ENCODE data around the gene ETV1. TPM values are rescaled to one million over a fixed set of nuclear protein-coding genes. Genes with fewer than 3 reads are reported as not detected.

ETV1 gene
- total RNA-seq, 5 donors from 2014 or later (not counting 1 experiment from before 2014, with no cell fraction given) = 0.26 to 0.58 (median 0.38) TPM; not detected in 1

DNA sequence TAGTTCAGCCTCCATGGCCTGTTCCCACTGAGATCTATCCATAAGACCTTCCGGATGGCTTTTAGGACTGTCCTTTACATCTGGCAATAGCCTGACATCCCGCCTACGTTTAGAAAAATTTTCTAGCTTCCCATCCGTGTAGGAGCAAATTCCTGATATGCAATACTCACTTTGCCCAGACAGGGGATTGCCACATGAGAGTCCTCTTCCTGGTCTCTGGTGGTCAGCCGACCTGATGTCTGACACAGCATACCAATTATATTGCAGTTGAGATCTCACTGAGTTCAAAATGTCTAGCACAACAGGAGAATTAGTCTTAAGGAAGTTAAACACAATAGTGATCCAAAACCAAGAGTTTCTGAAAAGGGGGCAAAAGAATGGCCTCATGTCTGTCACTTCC is 9.4 kb upstream of the ETV1 start:
- H3K4me3 Mint-ChIP-seq = no peak overlapping the region
- ChIA-PET CTCF (no interaction called here), POLR2A (interaction anchor here (0.5 to 0.6 kb wide), 2 partner anchors 11 to 336 kb away, joined by 3 to 5 read pairs; no protein-coding TSS in a partner anchor)
- H3K36me3 ChIP-seq (ENCODE audit: control insufficient read depth in 2 of 2, extremely low read depth in 1 of 2, insufficient read depth in 1 of 2, low read length in 1 of 2) = no peaks in the 10 kb centered on the region
- H3K27ac Mint-ChIP-seq = no peak overlapping the region
- no peak overlapping the region for H3K27ac ChIP-seq (ENCODE audit: low read length)
- ATAC-seq (replicated peaks in 1 of 4) (no peak), DNase-seq (no peak)
- no peaks in the 10 kb centered on the region for H3K9me3 Mint-ChIP-seq
- no peak overlapping the region for H3K4me3 ChIP-seq (ENCODE audit: control insufficient read depth in 1 of 2, extremely low read depth in 1 of 2, low read length in 1 of 2)
- no peaks in the 10 kb centered on the region for H3K27me3 Mint-ChIP-seq
- no peaks in the 10 kb centered on the region for H3K9me3 ChIP-seq
- no peaks in the 10 kb centered on the region for H3K27me3 ChIP-seq (replicated peaks in 1 of 2; ENCODE audit: control insufficient read depth in 2 of 2, extremely low read depth in 1 of 2, insufficient read depth in 2 of 2, low read length in 1 of 2)
- H3K4me1 Mint-ChIP-seq = no peaks in the 10 kb centered on the region
- H3K36me3 Mint-ChIP-seq = no peaks in the 10 kb centered on the region
- 96% methylated on average over 4 of the region's 5 CpGs for WGBS (ENCODE audit: insufficient coverage)
- H3K4me1 ChIP-seq (ENCODE audit: control insufficient read depth in 1 of 2, extremely low read depth in 1 of 2, insufficient read depth in 2 of 2, low read length in 2 of 2) = no peaks in the 10 kb centered on the region

GRCh38 chr7:13992596-13992964 is 3.1 kb upstream of the ETV1 start:
- Histone ChIP-seq H3K4me3 (ENCODE audit: control insufficient read depth in 1 of 2, extremely low read depth in 1 of 2, low read length in 1 of 2) (no peak overlapping the region), H3K27me3 (replicated peaks in 1 of 2; ENCODE audit: control insufficient read depth in 2 of 2, extremely low read depth in 1 of 2, insufficient read depth in 2 of 2, low read length in 1 of 2) (peaks cover 0 to 27% of the 10 kb centered on the region in 2 experiments), H3K36me3 (ENCODE audit: control insufficient read depth in 2 of 2, extremely low read depth in 1 of 2, insufficient read depth in 1 of 2, low read length in 1 of 2) (no peaks in the 10 kb centered on the region), H3K4me1 (ENCODE audit: control insufficient read depth in 1 of 2, extremely low read depth in 1 of 2, insufficient read depth in 2 of 2, low read length in 2 of 2) (peaks cover 0 to 32% of the 10 kb centered on the region in 2 experiments), H3K27ac (ENCODE audit: low read length) (no peak overlapping the region), H3K9me3 (no peaks in the 10 kb centered on the region)
- Mint-ChIP-seq H3K27ac (no peak overlapping the region), H3K9me3 (no peaks in the 10 kb centered on the region), H3K36me3 (no peaks in the 10 kb centered on the region), H3K4me3 (no peak overlapping the region), H3K27me3 (no peaks in the 10 kb centered on the region), H3K4me1 (no peaks in the 10 kb centered on the region)
- no peak for DNase-seq
- ChIA-PET POLR2A (no interaction called here), CTCF (no interaction called here)
- WGBS (ENCODE audit: insufficient coverage) = no CpG with 5 or more reads among the region's 1 CpG
- ATAC-seq (replicated peaks in 1 of 4) = no peak

- Histone ChIP-seq H3K36me3 (ENCODE audit: control insufficient read depth in 2 of 2, extremely low read depth in 1 of 2, insufficient read depth in 1 of 2, low read length in 1 of 2) (no peaks in the 10 kb centered on the region), H3K4me1 (ENCODE audit: control insufficient read depth in 1 of 2, extremely low read depth in 1 of 2, insufficient read depth in 2 of 2, low read length in 2 of 2) (peaks cover 0 to 32% of the 10 kb centered on the region in 2 experiments), H3K9me3 (no peaks in the 10 kb centered on the region), H3K27ac (ENCODE audit: low read length) (no peak overlapping the region), H3K4me3 (ENCODE audit: control insufficient read depth in 1 of 2, extremely low read depth in 1 of 2, low read length in 1 of 2) (peak overlapping the region; percentile 61 to 90), H3K27me3 (replicated peaks in 1 of 2; ENCODE audit: control insufficient read depth in 2 of 2, extremely low read depth in 1 of 2, insufficient read depth in 2 of 2, low read length in 1 of 2) (peaks cover 0 to 27% of the 10 kb centered on the region in 2 experiments)
- no peak overlapping the region for H3K4me3 Mint-ChIP-seq
- WGBS (ENCODE audit: insufficient coverage) = 84% methylated on average over 10 of the region's 12 CpGs
- no peaks in the 10 kb centered on the region for H3K36me3 Mint-ChIP-seq
- no peaks in the 10 kb centered on the region for H3K27me3 Mint-ChIP-seq
- no peaks in the 10 kb centered on the region for H3K9me3 Mint-ChIP-seq
- DNase-seq (no peak), ATAC-seq (replicated peaks in 1 of 4) (no peak)
- H3K4me1 Mint-ChIP-seq = no peaks in the 10 kb centered on the region
- CTCF ChIA-PET = no interaction called here
- POLR2A ChIA-PET = no interaction called here
- no peak overlapping the region for H3K27ac Mint-ChIP-seq
Measured at GRCh38 chr7:13991791-13992595, 2.5 kb upstream of the ETV1 start.

DNA sequence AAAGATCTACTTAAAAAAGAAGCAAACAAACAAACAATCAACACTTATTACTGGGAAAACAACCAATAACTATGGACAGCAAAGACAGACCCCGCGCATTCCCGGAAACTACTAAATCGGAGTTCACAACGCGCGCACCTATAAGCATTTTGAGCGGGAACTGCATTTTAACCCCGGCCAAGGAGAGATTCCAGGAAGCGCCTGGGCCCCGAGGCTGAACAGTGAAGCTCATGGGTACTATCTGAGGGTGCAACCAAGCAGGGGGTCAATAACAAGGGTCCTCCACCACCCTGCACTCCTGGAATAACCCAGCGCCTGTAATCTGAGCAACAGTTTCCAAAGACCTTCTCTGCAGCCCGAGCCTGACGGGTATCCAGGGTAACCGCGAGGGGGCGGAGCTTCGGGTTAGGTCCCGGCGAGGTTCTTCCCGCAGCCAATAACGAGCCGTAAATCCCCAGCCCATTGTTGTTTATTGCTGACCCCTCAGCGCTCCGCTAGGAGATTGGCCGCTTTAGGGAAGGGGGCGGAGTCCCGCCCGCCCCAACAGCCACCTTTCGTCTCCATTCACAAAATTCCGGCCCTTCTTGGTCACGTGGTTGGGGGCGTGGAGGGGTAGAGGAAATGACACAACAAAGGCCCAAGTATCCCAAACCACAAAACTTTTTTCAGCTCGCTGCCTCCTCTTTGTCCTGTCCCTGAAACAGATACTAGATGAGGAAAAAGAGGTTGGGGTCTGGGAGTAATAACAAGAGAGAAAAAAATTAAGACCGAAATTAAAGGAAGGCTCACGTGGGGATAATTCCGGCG is 1.7 kb upstream of the ETV1 start:
- Histone ChIP-seq H3K4me3 (ENCODE audit: control insufficient read depth in 1 of 2, extremely low read depth in 1 of 2, low read length in 1 of 2) (peak overlapping the region; percentile 61 to 90), H3K9me3 (no peaks in the 10 kb centered on the region), H3K4me1 (ENCODE audit: control insufficient read depth in 1 of 2, extremely low read depth in 1 of 2, insufficient read depth in 2 of 2, low read length in 2 of 2) (peaks cover 0 to 32% of the 10 kb centered on the region in 2 experiments), H3K36me3 (ENCODE audit: control insufficient read depth in 2 of 2, extremely low read depth in 1 of 2, insufficient read depth in 1 of 2, low read length in 1 of 2) (no peaks in the 10 kb centered on the region), H3K27ac (ENCODE audit: low read length) (no peak overlapping the region), H3K27me3 (replicated peaks in 1 of 2; ENCODE audit: control insufficient read depth in 2 of 2, extremely low read depth in 1 of 2, insufficient read depth in 2 of 2, low read length in 1 of 2) (peaks cover 0 to 27% of the 10 kb centered on the region in 2 experiments)
- Mint-ChIP-seq H3K27ac (no peak overlapping the region), H3K36me3 (no peaks in the 10 kb centered on the region), H3K4me3 (no peak overlapping the region), H3K27me3 (peaks cover 0 to 2% of the 10 kb centered on the region in 2 donors), H3K4me1 (no peaks in the 10 kb centered on the region), H3K9me3 (no peaks in the 10 kb centered on the region)
- 1% methylated on average over 27 of the region's 38 CpGs for WGBS (ENCODE audit: insufficient coverage)
- DNase-seq = peak in 25 of 35 experiments; percentile 2 to 67 (median 17)
- ChIA-PET POLR2A (no interaction called here), CTCF (no interaction called here)
- ATAC-seq (replicated peaks in 1 of 4) = peak; percentile 54 to 71 (median 62)

DNA sequence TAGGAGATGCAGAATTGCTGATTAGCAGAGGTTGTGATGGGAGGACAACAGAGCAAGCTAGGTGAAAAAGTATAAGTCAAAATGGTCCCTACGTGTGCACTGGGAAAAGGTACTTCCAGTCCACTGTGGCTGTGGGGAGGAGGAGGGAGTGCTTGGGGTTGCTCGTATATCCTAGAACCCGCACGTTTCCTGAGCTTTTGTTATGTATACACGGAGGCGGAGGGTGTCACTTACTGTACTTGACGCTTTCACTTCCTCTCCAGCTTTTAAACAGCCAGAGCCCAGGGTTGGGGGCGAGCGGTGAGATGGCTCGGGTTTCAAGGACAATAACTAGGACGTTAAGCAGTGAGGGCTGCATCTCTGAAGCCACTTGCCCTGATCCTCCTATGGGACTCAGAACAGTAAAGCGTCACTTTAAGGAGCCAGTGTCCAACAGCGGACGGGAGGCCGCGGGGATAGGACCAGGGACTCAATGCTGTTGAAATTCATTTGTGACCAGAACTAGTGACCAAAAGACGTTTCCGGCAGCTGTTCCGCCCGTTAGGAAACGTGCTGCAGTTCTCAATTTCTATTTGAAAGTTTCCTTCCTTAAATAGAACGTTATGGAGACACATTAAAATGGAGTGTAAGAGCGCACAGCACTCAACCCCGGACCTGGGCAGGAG is 985 bp upstream of the ETV1 start:
- ChIA-PET POLR2A (no interaction called here), CTCF (no interaction called here)
- H3K9me3 Mint-ChIP-seq = no peaks in the 10 kb centered on the region
- H3K27ac Mint-ChIP-seq = no peak overlapping the region
- Histone ChIP-seq H3K4me3 (ENCODE audit: control insufficient read depth in 1 of 2, extremely low read depth in 1 of 2, low read length in 1 of 2) (peak overlapping the region; percentile 61 to 90), H3K27ac (ENCODE audit: low read length) (no peak overlapping the region), H3K9me3 (no peaks in the 10 kb centered on the region), H3K36me3 (ENCODE audit: control insufficient read depth in 2 of 2, extremely low read depth in 1 of 2, insufficient read depth in 1 of 2, low read length in 1 of 2) (no peaks in the 10 kb centered on the region), H3K27me3 (replicated peaks in 1 of 2; ENCODE audit: control insufficient read depth in 2 of 2, extremely low read depth in 1 of 2, insufficient read depth in 2 of 2, low read length in 1 of 2) (peaks cover 0 to 27% of the 10 kb centered on the region in 2 experiments), H3K4me1 (ENCODE audit: control insufficient read depth in 1 of 2, extremely low read depth in 1 of 2, insufficient read depth in 2 of 2, low read length in 2 of 2) (peaks cover 0 to 32% of the 10 kb centered on the region in 2 experiments)
- under 1% methylated on average over 18 of the region's 24 CpGs for WGBS (ENCODE audit: insufficient coverage)
- H3K27me3 Mint-ChIP-seq = peaks cover 0 to 4% of the 10 kb centered on the region in 2 donors
- peak in 2 of 35 experiments; percentile 1 to 27 for DNase-seq
- H3K4me3 Mint-ChIP-seq = no peak overlapping the region
- H3K36me3 Mint-ChIP-seq = no peaks in the 10 kb centered on the region
- no peaks in the 10 kb centered on the region for H3K4me1 Mint-ChIP-seq
- ATAC-seq (replicated peaks in 1 of 4) = peak in 3 of 4 experiments; percentile 29 to 57 (median 33)

- Mint-ChIP-seq H3K4me1 (no peaks in the 10 kb centered on the region), H3K36me3 (no peaks in the 10 kb centered on the region), H3K9me3 (no peaks in the 10 kb centered on the region), H3K27me3 (peaks cover 0 to 4% of the 10 kb centered on the region in 2 donors), H3K27ac (no peak overlapping the region), H3K4me3 (no peak overlapping the region)
- POLR2A ChIA-PET = no interaction called here
- Histone ChIP-seq H3K9me3 (no peaks in the 10 kb centered on the region), H3K36me3 (ENCODE audit: control insufficient read depth in 2 of 2, extremely low read depth in 1 of 2, insufficient read depth in 1 of 2, low read length in 1 of 2) (no peaks in the 10 kb centered on the region), H3K27me3 (replicated peaks in 1 of 2; ENCODE audit: control insufficient read depth in 2 of 2, extremely low read depth in 1 of 2, insufficient read depth in 2 of 2, low read length in 1 of 2) (peaks cover 0 to 27% of the 10 kb centered on the region in 2 experiments), H3K4me3 (ENCODE audit: control insufficient read depth in 1 of 2, extremely low read depth in 1 of 2, low read length in 1 of 2) (peak overlapping the region; percentile 61 to 90), H3K27ac (ENCODE audit: low read length) (no peak overlapping the region), H3K4me1 (ENCODE audit: control insufficient read depth in 1 of 2, extremely low read depth in 1 of 2, insufficient read depth in 2 of 2, low read length in 2 of 2) (peaks cover 0 to 32% of the 10 kb centered on the region in 2 experiments)
- DNase-seq (no peak), ATAC-seq (replicated peaks in 1 of 4) (peak in 1 of 4 experiments; percentile 18)
- CTCF ChIA-PET = no interaction called here
- WGBS (ENCODE audit: insufficient coverage) = 2% methylated on average over 8 of the region's 13 CpGs
Measured at GRCh38 chr7:13989949-13990305, 461 bp upstream of the ETV1 start.

Data from T-cell (primary cell).